Measurements from ENCODE around the gene RBMS3. TPM values are rescaled to one million over a fixed set of nuclear protein-coding genes. Genes with fewer than 3 reads are reported as not detected.

Gene RBMS3
- total and polyA plus RNA-seq, 2 of the 8 experiments (the other 6 are each of a cell fraction or from before 2014, with no cell fraction given), result 3.7 to 6.9 TPM

DNA sequence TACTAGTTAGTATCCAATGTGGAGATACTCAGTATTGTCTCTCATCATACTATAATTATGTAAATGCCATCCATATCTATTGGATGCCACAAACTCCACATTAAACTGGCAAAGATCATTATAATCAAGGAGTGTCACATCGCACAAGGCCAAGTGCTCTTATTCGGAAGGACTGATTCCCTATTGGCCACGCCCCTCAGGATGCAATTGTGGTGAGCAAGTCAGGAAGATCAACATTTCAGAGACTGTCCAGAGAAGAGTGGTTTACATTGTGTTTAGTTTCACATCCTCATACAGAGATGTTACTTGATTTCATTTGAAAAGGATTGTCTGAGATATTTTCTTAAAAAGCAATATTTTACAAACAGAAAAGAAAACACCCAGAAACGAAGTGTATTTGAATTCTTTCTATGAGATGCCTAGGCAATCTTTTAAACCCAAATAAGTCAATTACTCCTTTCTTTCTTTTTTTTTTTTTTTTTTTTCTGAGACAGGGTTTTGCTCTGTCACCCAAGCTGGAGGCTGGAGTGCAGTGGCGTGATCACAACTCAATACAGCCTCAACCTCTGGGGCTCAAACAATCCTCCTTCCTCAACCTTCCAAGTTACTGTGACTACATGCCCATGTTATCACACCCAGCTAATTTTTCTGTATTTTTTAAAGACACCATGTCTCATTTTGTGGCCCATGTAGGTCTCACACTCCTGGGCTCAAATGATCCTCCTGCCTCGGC lies 369.1 kb downstream of the RBMS3 start (continued):
- TF ChIP-seq TCF12 (IDR thresholded peaks at IDR 0.05; ENCODE audit: low read depth, low read length) (no peak), FOSL1 (IDR thresholded peaks at IDR 0.05; ENCODE audit: insufficient read depth, low read depth, low read length) (no peak), KDM5A (IDR thresholded peaks at IDR 0.05; ENCODE audit: low read length) (no peak), KDM4A (IDR thresholded peaks at IDR 0.05; ENCODE audit: low read depth, low read length, severe bottlenecking) (no peak), BCL11A (IDR thresholded peaks at IDR 0.05; ENCODE audit: low read depth in 2 of 2, low read length in 2 of 2) (no peak)
- TF ChIP-seq, protein P1, sequence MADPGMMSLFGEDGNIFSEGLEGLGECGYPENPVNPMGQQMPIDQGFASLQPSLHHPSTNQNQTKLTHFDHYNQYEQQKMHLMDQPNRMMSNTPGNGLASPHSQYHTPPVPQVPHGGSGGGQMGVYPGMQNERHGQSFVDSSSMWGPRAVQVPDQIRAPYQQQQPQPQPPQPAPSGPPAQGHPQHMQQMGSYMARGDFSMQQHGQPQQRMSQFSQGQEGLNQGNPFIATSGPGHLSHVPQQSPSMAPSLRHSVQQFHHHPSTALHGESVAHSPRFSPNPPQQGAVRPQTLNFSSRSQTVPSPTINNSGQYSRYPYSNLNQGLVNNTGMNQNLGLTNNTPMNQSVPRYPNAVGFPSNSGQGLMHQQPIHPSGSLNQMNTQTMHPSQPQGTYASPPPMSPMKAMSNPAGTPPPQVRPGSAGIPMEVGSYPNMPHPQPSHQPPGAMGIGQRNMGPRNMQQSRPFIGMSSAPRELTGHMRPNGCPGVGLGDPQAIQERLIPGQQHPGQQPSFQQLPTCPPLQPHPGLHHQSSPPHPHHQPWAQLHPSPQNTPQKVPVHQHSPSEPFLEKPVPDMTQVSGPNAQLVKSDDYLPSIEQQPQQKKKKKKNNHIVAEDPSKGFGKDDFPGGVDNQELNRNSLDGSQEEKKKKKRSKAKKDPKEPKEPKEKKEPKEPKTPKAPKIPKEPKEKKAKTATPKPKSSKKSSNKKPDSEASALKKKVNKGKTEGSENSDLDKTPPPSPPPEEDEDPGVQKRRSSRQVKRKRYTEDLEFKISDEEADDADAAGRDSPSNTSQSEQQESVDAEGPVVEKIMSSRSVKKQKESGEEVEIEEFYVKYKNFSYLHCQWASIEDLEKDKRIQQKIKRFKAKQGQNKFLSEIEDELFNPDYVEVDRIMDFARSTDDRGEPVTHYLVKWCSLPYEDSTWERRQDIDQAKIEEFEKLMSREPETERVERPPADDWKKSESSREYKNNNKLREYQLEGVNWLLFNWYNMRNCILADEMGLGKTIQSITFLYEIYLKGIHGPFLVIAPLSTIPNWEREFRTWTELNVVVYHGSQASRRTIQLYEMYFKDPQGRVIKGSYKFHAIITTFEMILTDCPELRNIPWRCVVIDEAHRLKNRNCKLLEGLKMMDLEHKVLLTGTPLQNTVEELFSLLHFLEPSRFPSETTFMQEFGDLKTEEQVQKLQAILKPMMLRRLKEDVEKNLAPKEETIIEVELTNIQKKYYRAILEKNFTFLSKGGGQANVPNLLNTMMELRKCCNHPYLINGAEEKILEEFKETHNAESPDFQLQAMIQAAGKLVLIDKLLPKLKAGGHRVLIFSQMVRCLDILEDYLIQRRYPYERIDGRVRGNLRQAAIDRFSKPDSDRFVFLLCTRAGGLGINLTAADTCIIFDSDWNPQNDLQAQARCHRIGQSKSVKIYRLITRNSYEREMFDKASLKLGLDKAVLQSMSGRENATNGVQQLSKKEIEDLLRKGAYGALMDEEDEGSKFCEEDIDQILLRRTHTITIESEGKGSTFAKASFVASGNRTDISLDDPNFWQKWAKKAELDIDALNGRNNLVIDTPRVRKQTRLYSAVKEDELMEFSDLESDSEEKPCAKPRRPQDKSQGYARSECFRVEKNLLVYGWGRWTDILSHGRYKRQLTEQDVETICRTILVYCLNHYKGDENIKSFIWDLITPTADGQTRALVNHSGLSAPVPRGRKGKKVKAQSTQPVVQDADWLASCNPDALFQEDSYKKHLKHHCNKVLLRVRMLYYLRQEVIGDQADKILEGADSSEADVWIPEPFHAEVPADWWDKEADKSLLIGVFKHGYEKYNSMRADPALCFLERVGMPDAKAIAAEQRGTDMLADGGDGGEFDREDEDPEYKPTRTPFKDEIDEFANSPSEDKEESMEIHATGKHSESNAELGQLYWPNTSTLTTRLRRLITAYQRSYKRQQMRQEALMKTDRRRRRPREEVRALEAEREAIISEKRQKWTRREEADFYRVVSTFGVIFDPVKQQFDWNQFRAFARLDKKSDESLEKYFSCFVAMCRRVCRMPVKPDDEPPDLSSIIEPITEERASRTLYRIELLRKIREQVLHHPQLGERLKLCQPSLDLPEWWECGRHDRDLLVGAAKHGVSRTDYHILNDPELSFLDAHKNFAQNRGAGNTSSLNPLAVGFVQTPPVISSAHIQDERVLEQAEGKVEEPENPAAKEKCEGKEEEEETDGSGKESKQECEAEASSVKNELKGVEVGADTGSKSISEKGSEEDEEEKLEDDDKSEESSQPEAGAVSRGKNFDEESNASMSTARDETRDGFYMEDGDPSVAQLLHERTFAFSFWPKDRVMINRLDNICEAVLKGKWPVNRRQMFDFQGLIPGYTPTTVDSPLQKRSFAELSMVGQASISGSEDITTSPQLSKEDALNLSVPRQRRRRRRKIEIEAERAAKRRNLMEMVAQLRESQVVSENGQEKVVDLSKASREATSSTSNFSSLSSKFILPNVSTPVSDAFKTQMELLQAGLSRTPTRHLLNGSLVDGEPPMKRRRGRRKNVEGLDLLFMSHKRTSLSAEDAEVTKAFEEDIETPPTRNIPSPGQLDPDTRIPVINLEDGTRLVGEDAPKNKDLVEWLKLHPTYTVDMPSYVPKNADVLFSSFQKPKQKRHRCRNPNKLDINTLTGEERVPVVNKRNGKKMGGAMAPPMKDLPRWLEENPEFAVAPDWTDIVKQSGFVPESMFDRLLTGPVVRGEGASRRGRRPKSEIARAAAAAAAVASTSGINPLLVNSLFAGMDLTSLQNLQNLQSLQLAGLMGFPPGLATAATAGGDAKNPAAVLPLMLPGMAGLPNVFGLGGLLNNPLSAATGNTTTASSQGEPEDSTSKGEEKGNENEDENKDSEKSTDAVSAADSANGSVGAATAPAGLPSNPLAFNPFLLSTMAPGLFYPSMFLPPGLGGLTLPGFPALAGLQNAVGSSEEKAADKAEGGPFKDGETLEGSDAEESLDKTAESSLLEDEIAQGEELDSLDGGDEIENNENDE (IDR thresholded peaks at IDR 0.05; ENCODE audit: insufficient replicate concordance, low read length), result no peak
